Liver (tissue), 3 donors: ENCODE measurements around the gene TM9SF1.

Source experiments
- ATF3 ChIP-seq: IDR thresholded peaks from 2 replicates; pipeline ENCODE4 v1.6.1; 2016; ENCODE audit warnings: antibody characterized with exemption
- EGR1 ChIP-seq, 2 donors: IDR thresholded peaks; 2 replicates each; pipeline ENCODE4 v1.6.1; 2016 to 2018; ENCODE audit warnings: antibody characterized with exemption in 2 of 2, low read depth in 2 of 2
- FOXA1 ChIP-seq: IDR thresholded peaks from 2 replicates; pipeline ENCODE4 v1.6.1; 2016; ENCODE audit warnings: antibody characterized with exemption
- JUND ChIP-seq, 2 donors: IDR thresholded peaks; 2 replicates each; pipeline ENCODE4 v1.6.1; 2016; ENCODE audit warnings: antibody characterized with exemption in 2 of 2
- MAX ChIP-seq: IDR thresholded peaks from 2 replicates; pipeline ENCODE4 v1.6.1; 2016; ENCODE audit warnings: antibody characterized with exemption
- RAD21 ChIP-seq, 2 donors: IDR thresholded peaks; 2 replicates each; pipeline ENCODE4 v1.6.1; 2016; ENCODE audit warnings: antibody characterized with exemption in 2 of 2, mild to moderate bottlenecking in 2 of 2
- REST ChIP-seq: IDR thresholded peaks from 2 replicates; pipeline ENCODE4 v1.6.1; 2016; ENCODE audit warnings: antibody characterized with exemption, mild to moderate bottlenecking
- RXRA ChIP-seq, 2 donors: IDR thresholded peaks; 2 replicates each; pipeline ENCODE4 v1.6.1; 2017 to 2018; ENCODE audit warnings: antibody characterized with exemption in 2 of 2, mild to moderate bottlenecking in 1 of 2
- SP1 ChIP-seq: IDR thresholded peaks from 2 replicates; pipeline ENCODE4 v1.6.1; 2018; ENCODE audit warnings: antibody characterized with exemption, mild to moderate bottlenecking
- TAF1 ChIP-seq: conservative IDR thresholded peaks from 2 replicates; pipeline ENCODE4 v1.6.1; 2016; ENCODE audit warnings: antibody characterized with exemption, mild to moderate bottlenecking
- YY1 ChIP-seq: IDR thresholded peaks from 2 replicates; pipeline ENCODE4 v1.6.1; 2016; ENCODE audit warnings: antibody characterized with exemption, mild to moderate bottlenecking
- TF ChIP-seq, protein P1 (sequence below): fragments of 150-350 bp; IDR thresholded peaks from 2 replicates; pipeline ENCODE4 v1.5.1; 2017; ENCODE audit warnings: improper control_type of control experiment, low read depth, low read length; ENCODE audit not compliant: missing input control
- TF ChIP-seq, protein P2 (sequence below): IDR thresholded peaks from 2 replicates; pipeline ENCODE4 v1.6.1; 2016; ENCODE audit warnings: antibody characterized with exemption
- donor health status: healthy.
- donor health status: healthy.

- TF ChIP-seq RAD21 (IDR thresholded peaks at IDR 0.05) (no peak), ATF3 (no peak), MAX (no peak), YY1 (no peak), REST (no peak), JUND (IDR thresholded peaks at IDR 0.05) (no peak), FOXA1 (no peak), SP1 (peak; percentile 47), TAF1 (no peak), RXRA (IDR thresholded peaks at IDR 0.05) (peak in 1 of 2 donors; percentile 38), EGR1 (IDR thresholded peaks at IDR 0.05; ENCODE audit: low read depth in 2 of 2) (no peak)
- TF ChIP-seq, protein P1, sequence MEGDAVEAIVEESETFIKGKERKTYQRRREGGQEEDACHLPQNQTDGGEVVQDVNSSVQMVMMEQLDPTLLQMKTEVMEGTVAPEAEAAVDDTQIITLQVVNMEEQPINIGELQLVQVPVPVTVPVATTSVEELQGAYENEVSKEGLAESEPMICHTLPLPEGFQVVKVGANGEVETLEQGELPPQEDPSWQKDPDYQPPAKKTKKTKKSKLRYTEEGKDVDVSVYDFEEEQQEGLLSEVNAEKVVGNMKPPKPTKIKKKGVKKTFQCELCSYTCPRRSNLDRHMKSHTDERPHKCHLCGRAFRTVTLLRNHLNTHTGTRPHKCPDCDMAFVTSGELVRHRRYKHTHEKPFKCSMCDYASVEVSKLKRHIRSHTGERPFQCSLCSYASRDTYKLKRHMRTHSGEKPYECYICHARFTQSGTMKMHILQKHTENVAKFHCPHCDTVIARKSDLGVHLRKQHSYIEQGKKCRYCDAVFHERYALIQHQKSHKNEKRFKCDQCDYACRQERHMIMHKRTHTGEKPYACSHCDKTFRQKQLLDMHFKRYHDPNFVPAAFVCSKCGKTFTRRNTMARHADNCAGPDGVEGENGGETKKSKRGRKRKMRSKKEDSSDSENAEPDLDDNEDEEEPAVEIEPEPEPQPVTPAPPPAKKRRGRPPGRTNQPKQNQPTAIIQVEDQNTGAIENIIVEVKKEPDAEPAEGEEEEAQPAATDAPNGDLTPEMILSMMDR, result no peak
- TF ChIP-seq, protein P2, sequence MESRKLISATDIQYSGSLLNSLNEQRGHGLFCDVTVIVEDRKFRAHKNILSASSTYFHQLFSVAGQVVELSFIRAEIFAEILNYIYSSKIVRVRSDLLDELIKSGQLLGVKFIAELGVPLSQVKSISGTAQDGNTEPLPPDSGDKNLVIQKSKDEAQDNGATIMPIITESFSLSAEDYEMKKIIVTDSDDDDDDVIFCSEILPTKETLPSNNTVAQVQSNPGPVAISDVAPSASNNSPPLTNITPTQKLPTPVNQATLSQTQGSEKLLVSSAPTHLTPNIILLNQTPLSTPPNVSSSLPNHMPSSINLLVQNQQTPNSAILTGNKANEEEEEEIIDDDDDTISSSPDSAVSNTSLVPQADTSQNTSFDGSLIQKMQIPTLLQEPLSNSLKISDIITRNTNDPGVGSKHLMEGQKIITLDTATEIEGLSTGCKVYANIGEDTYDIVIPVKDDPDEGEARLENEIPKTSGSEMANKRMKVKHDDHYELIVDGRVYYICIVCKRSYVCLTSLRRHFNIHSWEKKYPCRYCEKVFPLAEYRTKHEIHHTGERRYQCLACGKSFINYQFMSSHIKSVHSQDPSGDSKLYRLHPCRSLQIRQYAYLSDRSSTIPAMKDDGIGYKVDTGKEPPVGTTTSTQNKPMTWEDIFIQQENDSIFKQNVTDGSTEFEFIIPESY, result no peak
Measured at GRCh38 chr14:24171422-24172260, 23.6 kb downstream of the TM9SF1 start, which contains the start of gene REC8.
